GM12878 (cell line): ENCODE data around the gene CTSK. TPM values are rescaled to one million over a fixed set of nuclear protein-coding genes. Genes with fewer than 3 reads are reported as not detected.

Experiments
- ATAC-seq: fragments of 200-7000 bp; cut with Tn5 transposase; 3 replicates; pipeline ENCODE4 v1.9.1; 2020; ENCODE audit warnings: mild to moderate bottlenecking, moderate library complexity
- BruUV-seq: library from RNA; stranded (reverse); fragments of 400-500 nt; replicated peaks from 2 replicates; lab custom pipeline; 2021; lab: Mats Ljungman, UMichigan
- CTCF ChIA-PET: fragments of 300-600 bp; sonication (Branson Sonifier 250); formaldehyde crosslinking; extraction: SDS; loops from one replicate; lab custom pipeline; 2021; ENCODE audit warnings: inconsistent platforms; lab: Yijun Ruan, JAX
- POLR2A ChIA-PET: fragments of 350-600 bp; formaldehyde crosslinking; extraction: SDS; loops from one replicate; lab custom pipeline; 2021; ENCODE audit warnings: inconsistent platforms; lab: Charles Lee
- RAD21 ChIA-PET: fragments of 300-600 bp; sonication (Branson Sonifier 250); formaldehyde crosslinking; loops from one replicate; lab custom pipeline; 2023; ENCODE audit warnings: antibody characterized with exemption; ENCODE audit not compliant: unreplicated experiment; lab: Charles Lee
- SMC1A ChIA-PET: fragments of 300-600 bp; sonication (Branson Sonifier 250); formaldehyde crosslinking; loops from one replicate; lab custom pipeline; 2023; ENCODE audit not compliant: unreplicated experiment, uncharacterized antibody; lab: Charles Lee
- DNase-seq: peaks from one replicate; pipeline ENCODE4 v3.0.0-alpha.2; 2011; ENCODE audit warnings: low read depth, low spot score
- FAIRE-seq: peaks from 3 replicates; lab custom pipeline; 2011; peaks lifted over from hg19 to GRCh38; lab: Jason Lieb, UNC
- H2AFZ ChIP-seq: 2 replicates; pipeline ENCODE4 v1.6.0; 2011; ENCODE audit warnings: low read depth, low read length, control low read depth; ENCODE audit not compliant: control insufficient read depth
- H3K27ac ChIP-seq: 2 replicates; pipeline ENCODE4 v1.5.1; 2011; ENCODE audit warnings: control low read depth; ENCODE audit not compliant: control insufficient read depth, insufficient read depth
- H3K27me3 ChIP-seq, 2 experiments: replicated peaks in 1 of 2; 2 replicates each; pipeline versions ENCODE4 v1.6.0 to v1.6.1; 2011; ENCODE audit warnings: low read length in 1 of 2; ENCODE audit not compliant: control insufficient read depth in 2 of 2, insufficient read depth in 2 of 2
- H3K36me3 ChIP-seq, 2 experiments: 2 replicates each; pipeline ENCODE4 v1.5.1; 2011; ENCODE audit warnings: low read length in 1 of 2; ENCODE audit not compliant: control insufficient read depth in 2 of 2, insufficient read depth in 2 of 2
- H3K4me1 ChIP-seq: 2 replicates; pipeline ENCODE4 v1.6.1; 2011; ENCODE audit warnings: mild to moderate bottlenecking, low read length, moderate library complexity, mixed read lengths; ENCODE audit not compliant: control insufficient read depth, insufficient read depth
- H3K4me2 ChIP-seq: 2 replicates; pipeline ENCODE4 v1.6.0; 2011; ENCODE audit warnings: control low read depth; ENCODE audit not compliant: control insufficient read depth, insufficient read depth
- H3K4me3 ChIP-seq: fragments of 200-600 bp; sonication (generic); 2 replicates; pipeline ENCODE4 v1.5.1; 2016
- H3K79me2 ChIP-seq: 2 replicates; pipeline ENCODE4 v1.6.0; 2011; ENCODE audit warnings: low read length; ENCODE audit not compliant: control insufficient read depth, insufficient read depth
- H3K9ac ChIP-seq: 2 replicates; pipeline ENCODE4 v1.8.0; 2011; ENCODE audit warnings: low read length, control low read depth, mixed read lengths; ENCODE audit not compliant: control insufficient read depth, insufficient read depth
- H3K9me3 ChIP-seq: replicated peaks from 3 replicates; pipeline ENCODE4 v1.5.1; 2011; ENCODE audit warnings: mild to moderate bottlenecking, low read length; ENCODE audit not compliant: control insufficient read depth, insufficient read depth
- H4K20me1 ChIP-seq: 2 replicates; pipeline ENCODE4 v1.6.0; 2011; ENCODE audit not compliant: control insufficient read depth, insufficient read depth
- ASH2L ChIP-seq: fragments of 300-600, 200-600 bp; sonication (generic); IDR thresholded peaks from 2 replicates; pipeline ENCODE4 v1.6.1; 2017; ENCODE audit warnings: low read depth, mild to moderate bottlenecking, borderline replicate concordance
- ATF7 ChIP-seq: fragments of 450-650 bp; IDR thresholded peaks from 2 replicates; pipeline ENCODE4 v1.6.1; 2016; ENCODE audit warnings: low read depth, mild to moderate bottlenecking
- BACH1 ChIP-seq: fragments of 450-650 bp; IDR thresholded peaks from 2 replicates; pipeline ENCODE4 v1.6.1; 2017; ENCODE audit warnings: mild to moderate bottlenecking, borderline replicate concordance
- ETV6 ChIP-seq, 2 experiments: fragments of 450-650 bp in 1 of 2; IDR thresholded peaks in 1 of 2; conservative IDR thresholded peaks in 1 of 2; 2 replicates each; pipeline ENCODE4 v1.6.1; 2014; ENCODE audit warnings: antibody characterized with exemption in 1 of 2, borderline replicate concordance in 1 of 2, low read depth in 1 of 2, mild to moderate bottlenecking in 1 of 2, moderate library complexity in 1 of 2
- JUNB ChIP-seq: IDR thresholded peaks from 2 replicates; pipeline ENCODE4 v1.6.1; 2016; ENCODE audit warnings: antibody characterized with exemption, mild to moderate bottlenecking
- NBN ChIP-seq: fragments of 450-650 bp; IDR thresholded peaks from 2 replicates; pipeline ENCODE4 v1.6.1; 2016
- RB1 ChIP-seq: fragments of 450-650 bp; formaldehyde crosslinking; IDR thresholded peaks from 2 replicates; pipeline ENCODE4 v1.6.1; 2017; ENCODE audit warnings: mild to moderate bottlenecking, borderline replicate concordance
- RELA ChIP-seq: fragments of 450-650 bp; IDR thresholded peaks from 2 replicates; pipeline ENCODE4 v1.8.0; 2014; ENCODE audit warnings: borderline replicate concordance; ENCODE audit not compliant: partially characterized antibody
- RUNX3 ChIP-seq: IDR thresholded peaks from 2 replicates; pipeline ENCODE4 v1.6.1; 2012; ENCODE audit warnings: low read length, inconsistent platforms
- TARDBP ChIP-seq: IDR thresholded peaks from 2 replicates; pipeline ENCODE4 v1.6.1; 2016; ENCODE audit warnings: borderline replicate concordance
- WGBS: methylation state at CpG from one replicate; pipeline ENCODE4 v1.1.6; 2016; ENCODE audit warnings: low lambda C conversion rate; ENCODE audit not compliant: insufficient replicate concordance, insufficient coverage; ENCODE audit errors: missing lambda C conversion rate; 5-methylcytosine and 5-hydroxymethylcytosine counted together
- in situ Hi-C: fragments of 300-500 bp; cut with MboI; formaldehyde crosslinking; loops from 9 replicates; pipeline ENCODE4 v1.14.3; 2018; ENCODE audit warnings: mixed read lengths
- intact Hi-C: fragments of 100-400 bp; cut with micrococcal nuclease; formaldehyde crosslinking; loops from one replicate; pipeline ENCODE4 v1.14.2; 2022; ENCODE audit not compliant: unreplicated experiment
- polyA plus RNA-seq, 11 experiments: library from polyadenylated mRNA; depleted of rRNA in 4 of 11; unstranded in 6 of 11; stranded (reverse) in 5 of 11; fragments of >200 nt; fragmentation: Nextera tagmentation in 4 of 11; fragmentation: Illumina TruSeq in 1 of 11; extraction: Ambion mirVana in 4 of 11; extraction: Trizol in 1 of 11; gene quantifications; 1 replicate in 1 of 11; 2 replicates in 10 of 11; pipeline versions ENCODE4 v1.2.1 to v1.2.3, GENCODE V29; 2011 to 2016; ENCODE audit warnings: inconsistent platforms in 2 of 11, missing spikeins in 2 of 11, low read depth in 1 of 11
- total RNA-seq, 4 experiments: library from RNA; depleted of rRNA in 3 of 4; stranded (reverse); fragments of >200 nt in 3 of 4; fragmentation: Illumina TruSeq in 1 of 4; extraction: Trizol in 1 of 4; gene quantifications; 2 replicates each; pipeline versions ENCODE4 v1.2.1 to v1.2.3, GENCODE V29; 2013 to 2021
- TF ChIP-seq, protein P1 (sequence below): IDR thresholded peaks from 2 replicates; pipeline ENCODE4 v1.6.1; 2012; ENCODE audit warnings: improper control_type of control experiment, low read depth, low read length; ENCODE audit not compliant: insufficient replicate concordance
- TF ChIP-seq, protein P2 (sequence below): fragments of 450-650 bp; IDR thresholded peaks from 2 replicates; pipeline ENCODE4 v1.6.1; 2018; ENCODE audit warnings: mild to moderate bottlenecking, low read depth, moderate library complexity; ENCODE audit not compliant: partially characterized antibody
- TF ChIP-seq, protein P3 (sequence below): IDR thresholded peaks from 2 replicates; pipeline ENCODE4 v1.6.1; 2012; ENCODE audit warnings: low read length, inconsistent platforms

The CTSK gene
- total and polyA plus RNA-seq, 10 of the 15 experiments (the other 5 are each of a cell fraction or from before 2014, with no cell fraction given): 0.40 to 3.1 (median 0.83) TPM

DNA sequence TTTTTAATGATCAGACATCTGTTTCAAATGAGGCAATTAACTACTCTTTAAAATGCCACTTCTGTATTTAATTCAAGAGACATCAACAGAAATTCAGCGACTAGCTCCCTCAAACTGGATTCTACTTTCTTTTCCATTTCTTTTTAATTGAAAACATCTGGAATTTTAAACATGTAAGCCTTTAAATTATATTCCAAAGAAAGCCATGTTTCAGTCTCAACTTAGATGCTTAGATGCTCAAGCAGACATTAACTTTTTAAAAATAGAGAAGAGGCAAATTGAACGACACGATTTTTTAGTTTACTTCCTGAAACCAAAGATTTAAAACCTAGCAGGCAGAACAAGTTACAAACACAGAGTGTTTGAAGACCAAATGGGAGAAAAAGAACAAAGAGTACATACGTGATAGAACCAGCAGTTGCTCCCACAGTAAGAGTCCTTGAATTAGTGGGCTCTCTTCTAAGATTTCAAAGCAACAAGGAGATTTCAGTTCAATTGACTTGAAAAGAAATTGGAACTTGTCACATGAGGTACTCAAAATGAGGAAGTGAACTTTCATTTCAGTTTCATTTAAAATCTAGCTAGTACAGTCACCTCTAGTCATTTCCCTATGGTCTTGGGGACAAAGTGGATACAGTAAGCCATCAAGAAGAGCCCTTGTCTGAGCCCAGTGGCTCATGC, 42.6 kb downstream of the CTSK start, which contains the start of gene CTSS:
Gene CTSS, minus strand, starts transcription at position 483 of the 681 bp plus-strand sequence. CDS start 1,015 bp downstream, outside the sequence.
- Histone ChIP-seq H3K4me3 (peak within 1 kb of the TSS; percentile 77), H3K4me2 (peak within 1 kb of the TSS; percentile 66), H3K27ac (peak within 1 kb of the TSS; percentile 96), H4K20me1 (no peaks in the 10 kb centered on the region), H3K36me3 (peaks cover 0 to 3% of the 10 kb centered on the region in 2 experiments; a peak in 2 of 4 replicates), H3K4me1 (peaks cover 9% of the 10 kb centered on the region), H3K9me3 (peaks cover 2% of the 10 kb centered on the region; the same call in 2 of the 3 replicates), H3K79me2 (peaks cover 36% of the 10 kb centered on the region), H3K27me3 (no peaks in the 10 kb centered on the region), H2AFZ (peak within 1 kb of the TSS; percentile 77), H3K9ac (peak within 1 kb of the TSS; percentile 83)
- ChIA-PET RAD21 (interaction anchor here (0.6 to 3.3 kb wide), 13 partner anchors 22 to 207 kb away, joined by 3 to 21 read pairs (median 4); partner anchors contain the start of genes ENSA, GOLPH3L and MCL1), POLR2A (interaction anchor here (0.5 to 1.7 kb wide), 6 partner anchors 26 to 201 kb away, joined by 3 to 6 read pairs (median 3); partner anchors contain the start of genes ENSA and GOLPH3L), SMC1A (interaction anchor here (0.8 to 2.1 kb wide), 15 partner anchors 11 to 205 kb away, joined by 3 to 9 read pairs (median 4); partner anchors contain the start of genes ENSA, GOLPH3L, MCL1 and SETDB1), CTCF (interaction anchor here (1.1 to 2.9 kb wide), 7 partner anchors 9 to 205 kb away, joined by 3 to 13 read pairs (median 4); partner anchors contain the start of genes GOLPH3L and SETDB1)
- intact Hi-C loops: loop anchor here (2.0 to 10.0 kb wide), 4 partner anchors 109 to 209 kb away; partner anchors contain the start of genes ARNT, CERS2 and ENSA
- peak; percentile 93 for FAIRE-seq
- WGBS: 4% methylated on average over 4 of the region's 4 CpGs
- TSS peak; percentile 68 for BruUV-seq
- ATAC-seq: peak; percentile 90
- in situ Hi-C loops: no loop called here
- DNase-seq: peak; percentile 88
- TF ChIP-seq, protein P1, sequence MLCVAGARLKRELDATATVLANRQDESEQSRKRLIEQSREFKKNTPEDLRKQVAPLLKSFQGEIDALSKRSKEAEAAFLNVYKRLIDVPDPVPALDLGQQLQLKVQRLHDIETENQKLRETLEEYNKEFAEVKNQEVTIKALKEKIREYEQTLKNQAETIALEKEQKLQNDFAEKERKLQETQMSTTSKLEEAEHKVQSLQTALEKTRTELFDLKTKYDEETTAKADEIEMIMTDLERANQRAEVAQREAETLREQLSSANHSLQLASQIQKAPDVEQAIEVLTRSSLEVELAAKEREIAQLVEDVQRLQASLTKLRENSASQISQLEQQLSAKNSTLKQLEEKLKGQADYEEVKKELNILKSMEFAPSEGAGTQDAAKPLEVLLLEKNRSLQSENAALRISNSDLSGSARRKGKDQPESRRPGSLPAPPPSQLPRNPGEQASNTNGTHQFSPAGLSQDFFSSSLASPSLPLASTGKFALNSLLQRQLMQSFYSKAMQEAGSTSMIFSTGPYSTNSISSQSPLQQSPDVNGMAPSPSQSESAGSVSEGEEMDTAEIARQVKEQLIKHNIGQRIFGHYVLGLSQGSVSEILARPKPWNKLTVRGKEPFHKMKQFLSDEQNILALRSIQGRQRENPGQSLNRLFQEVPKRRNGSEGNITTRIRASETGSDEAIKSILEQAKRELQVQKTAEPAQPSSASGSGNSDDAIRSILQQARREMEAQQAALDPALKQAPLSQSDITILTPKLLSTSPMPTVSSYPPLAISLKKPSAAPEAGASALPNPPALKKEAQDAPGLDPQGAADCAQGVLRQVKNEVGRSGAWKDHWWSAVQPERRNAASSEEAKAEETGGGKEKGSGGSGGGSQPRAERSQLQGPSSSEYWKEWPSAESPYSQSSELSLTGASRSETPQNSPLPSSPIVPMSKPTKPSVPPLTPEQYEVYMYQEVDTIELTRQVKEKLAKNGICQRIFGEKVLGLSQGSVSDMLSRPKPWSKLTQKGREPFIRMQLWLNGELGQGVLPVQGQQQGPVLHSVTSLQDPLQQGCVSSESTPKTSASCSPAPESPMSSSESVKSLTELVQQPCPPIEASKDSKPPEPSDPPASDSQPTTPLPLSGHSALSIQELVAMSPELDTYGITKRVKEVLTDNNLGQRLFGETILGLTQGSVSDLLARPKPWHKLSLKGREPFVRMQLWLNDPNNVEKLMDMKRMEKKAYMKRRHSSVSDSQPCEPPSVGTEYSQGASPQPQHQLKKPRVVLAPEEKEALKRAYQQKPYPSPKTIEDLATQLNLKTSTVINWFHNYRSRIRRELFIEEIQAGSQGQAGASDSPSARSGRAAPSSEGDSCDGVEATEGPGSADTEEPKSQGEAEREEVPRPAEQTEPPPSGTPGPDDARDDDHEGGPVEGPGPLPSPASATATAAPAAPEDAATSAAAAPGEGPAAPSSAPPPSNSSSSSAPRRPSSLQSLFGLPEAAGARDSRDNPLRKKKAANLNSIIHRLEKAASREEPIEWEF: peak; percentile 95
- 0 out of 2 replicates have a peak, but pooled peaks have one; percentile 71 for TF ChIP-seq NBN
- no peak for TF ChIP-seq RELA
- TF ChIP-seq RUNX3: peak; percentile 42; the same call in 1 of the 2 replicates
- no peak for TF ChIP-seq TARDBP
- TF ChIP-seq, protein P2, sequence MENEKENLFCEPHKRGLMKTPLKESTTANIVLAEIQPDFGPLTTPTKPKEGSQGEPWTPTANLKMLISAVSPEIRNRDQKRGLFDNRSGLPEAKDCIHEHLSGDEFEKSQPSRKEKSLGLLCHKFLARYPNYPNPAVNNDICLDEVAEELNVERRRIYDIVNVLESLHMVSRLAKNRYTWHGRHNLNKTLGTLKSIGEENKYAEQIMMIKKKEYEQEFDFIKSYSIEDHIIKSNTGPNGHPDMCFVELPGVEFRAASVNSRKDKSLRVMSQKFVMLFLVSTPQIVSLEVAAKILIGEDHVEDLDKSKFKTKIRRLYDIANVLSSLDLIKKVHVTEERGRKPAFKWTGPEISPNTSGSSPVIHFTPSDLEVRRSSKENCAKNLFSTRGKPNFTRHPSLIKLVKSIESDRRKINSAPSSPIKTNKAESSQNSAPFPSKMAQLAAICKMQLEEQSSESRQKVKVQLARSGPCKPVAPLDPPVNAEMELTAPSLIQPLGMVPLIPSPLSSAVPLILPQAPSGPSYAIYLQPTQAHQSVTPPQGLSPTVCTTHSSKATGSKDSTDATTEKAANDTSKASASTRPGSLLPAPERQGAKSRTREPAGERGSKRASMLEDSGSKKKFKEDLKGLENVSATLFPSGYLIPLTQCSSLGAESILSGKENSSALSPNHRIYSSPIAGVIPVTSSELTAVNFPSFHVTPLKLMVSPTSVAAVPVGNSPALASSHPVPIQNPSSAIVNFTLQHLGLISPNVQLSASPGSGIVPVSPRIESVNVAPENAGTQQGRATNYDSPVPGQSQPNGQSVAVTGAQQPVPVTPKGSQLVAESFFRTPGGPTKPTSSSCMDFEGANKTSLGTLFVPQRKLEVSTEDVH: no peak
- no peak for TF ChIP-seq ASH2L
- peak; percentile 63 for TF ChIP-seq JUNB
- no peak for TF ChIP-seq RB1
- TF ChIP-seq ETV6 (conservative IDR thresholded peaks at IDR 0.05 in 1 of 2, IDR thresholded peaks at IDR 0.05 in 1 of 2; ENCODE audit: borderline replicate concordance in 1 of 2, low read depth in 1 of 2): peak in 1 of 2 experiments; percentile 42; a peak in 1 of 4 replicates
- TF ChIP-seq, protein P3, sequence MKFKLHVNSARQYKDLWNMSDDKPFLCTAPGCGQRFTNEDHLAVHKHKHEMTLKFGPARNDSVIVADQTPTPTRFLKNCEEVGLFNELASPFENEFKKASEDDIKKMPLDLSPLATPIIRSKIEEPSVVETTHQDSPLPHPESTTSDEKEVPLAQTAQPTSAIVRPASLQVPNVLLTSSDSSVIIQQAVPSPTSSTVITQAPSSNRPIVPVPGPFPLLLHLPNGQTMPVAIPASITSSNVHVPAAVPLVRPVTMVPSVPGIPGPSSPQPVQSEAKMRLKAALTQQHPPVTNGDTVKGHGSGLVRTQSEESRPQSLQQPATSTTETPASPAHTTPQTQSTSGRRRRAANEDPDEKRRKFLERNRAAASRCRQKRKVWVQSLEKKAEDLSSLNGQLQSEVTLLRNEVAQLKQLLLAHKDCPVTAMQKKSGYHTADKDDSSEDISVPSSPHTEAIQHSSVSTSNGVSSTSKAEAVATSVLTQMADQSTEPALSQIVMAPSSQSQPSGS: peak; percentile 15; the same call in 1 of the 2 replicates
- no peak for TF ChIP-seq BACH1
- peak; percentile 65 for TF ChIP-seq ATF7
